SK-N-SH (cell line): ENCODE measurements around the gene MYO16.
"Not testable (repeated sequence)": the region's sequence is repeated elsewhere in the genome, so short reads cannot be mapped to it uniquely, and the experiment has no call there.

Source experiments
- EP300 ChIP-seq, 2 experiments: IDR thresholded peaks; 2 replicates each; pipeline versions ENCODE4 v1.4.0 to v1.6.1; 2012; ENCODE audit warnings: borderline replicate concordance in 1 of 2, low read depth in 1 of 2, low read length in 1 of 2
- NFIC ChIP-seq: IDR thresholded peaks from 2 replicates; pipeline ENCODE4 v1.4.0; 2012; ENCODE audit warnings: borderline replicate concordance
- SIN3A ChIP-seq: IDR thresholded peaks from 2 replicates; pipeline ENCODE4 v1.6.1; 2012; ENCODE audit warnings: low read depth, mild to moderate bottlenecking, low read length, moderate library complexity, borderline replicate concordance
- SMC3 ChIP-seq: IDR thresholded peaks from 2 replicates; pipeline ENCODE4 v1.6.1; 2012; ENCODE audit warnings: low read depth, low read length, improper control_type of control experiment
- USF2 ChIP-seq: fragments of 150-350 bp; IDR thresholded peaks from 2 replicates; pipeline ENCODE4 v1.6.1; 2017; ENCODE audit warnings: antibody characterized with exemption, low read length, low read depth, borderline replicate concordance
- TF ChIP-seq, protein P1 (sequence below): fragments of 200-600 bp; sonication (generic); IDR thresholded peaks from 2 replicates; pipeline ENCODE4 v1.6.1; 2017; ENCODE audit warnings: antibody characterized with exemption, mild to moderate bottlenecking, moderate library complexity
- TF ChIP-seq, protein P2 (sequence below): IDR thresholded peaks from 2 replicates; pipeline ENCODE4; 2012
- TF ChIP-seq, protein P3 (sequence below): IDR thresholded peaks from 2 replicates; pipeline ENCODE4 v1.4.0; 2012; ENCODE audit warnings: low read depth, borderline replicate concordance

DNA sequence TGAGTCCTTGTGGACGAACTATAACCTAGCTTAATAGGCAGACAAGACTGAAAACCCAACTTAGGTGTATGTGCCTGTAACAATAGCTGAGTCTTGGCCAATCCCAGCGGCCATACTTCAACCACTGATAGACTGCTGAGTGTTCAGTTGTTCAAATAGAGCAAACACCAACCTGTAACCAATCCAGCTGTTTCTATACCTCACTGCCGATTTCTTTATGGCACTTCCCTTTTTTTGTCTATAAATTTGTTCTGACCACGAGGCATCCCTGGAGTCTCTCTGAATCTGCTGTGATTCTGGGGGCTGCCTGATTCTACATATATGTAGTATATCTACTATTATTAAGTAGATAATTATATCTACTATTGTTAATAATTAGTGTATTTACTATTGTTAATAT lies 284.3 kb downstream of the MYO16 start:
- not testable (repeated sequence) for TF ChIP-seq NFIC; USF2; SIN3A; EP300 (IDR thresholded peaks at IDR 0.05; ENCODE audit: borderline replicate concordance in 1 of 2, low read depth in 1 of 2, low read length in 1 of 2); SMC3
- TF ChIP-seq, protein P1, sequence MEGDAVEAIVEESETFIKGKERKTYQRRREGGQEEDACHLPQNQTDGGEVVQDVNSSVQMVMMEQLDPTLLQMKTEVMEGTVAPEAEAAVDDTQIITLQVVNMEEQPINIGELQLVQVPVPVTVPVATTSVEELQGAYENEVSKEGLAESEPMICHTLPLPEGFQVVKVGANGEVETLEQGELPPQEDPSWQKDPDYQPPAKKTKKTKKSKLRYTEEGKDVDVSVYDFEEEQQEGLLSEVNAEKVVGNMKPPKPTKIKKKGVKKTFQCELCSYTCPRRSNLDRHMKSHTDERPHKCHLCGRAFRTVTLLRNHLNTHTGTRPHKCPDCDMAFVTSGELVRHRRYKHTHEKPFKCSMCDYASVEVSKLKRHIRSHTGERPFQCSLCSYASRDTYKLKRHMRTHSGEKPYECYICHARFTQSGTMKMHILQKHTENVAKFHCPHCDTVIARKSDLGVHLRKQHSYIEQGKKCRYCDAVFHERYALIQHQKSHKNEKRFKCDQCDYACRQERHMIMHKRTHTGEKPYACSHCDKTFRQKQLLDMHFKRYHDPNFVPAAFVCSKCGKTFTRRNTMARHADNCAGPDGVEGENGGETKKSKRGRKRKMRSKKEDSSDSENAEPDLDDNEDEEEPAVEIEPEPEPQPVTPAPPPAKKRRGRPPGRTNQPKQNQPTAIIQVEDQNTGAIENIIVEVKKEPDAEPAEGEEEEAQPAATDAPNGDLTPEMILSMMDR, result not testable (repeated sequence)
- TF ChIP-seq, protein P2, sequence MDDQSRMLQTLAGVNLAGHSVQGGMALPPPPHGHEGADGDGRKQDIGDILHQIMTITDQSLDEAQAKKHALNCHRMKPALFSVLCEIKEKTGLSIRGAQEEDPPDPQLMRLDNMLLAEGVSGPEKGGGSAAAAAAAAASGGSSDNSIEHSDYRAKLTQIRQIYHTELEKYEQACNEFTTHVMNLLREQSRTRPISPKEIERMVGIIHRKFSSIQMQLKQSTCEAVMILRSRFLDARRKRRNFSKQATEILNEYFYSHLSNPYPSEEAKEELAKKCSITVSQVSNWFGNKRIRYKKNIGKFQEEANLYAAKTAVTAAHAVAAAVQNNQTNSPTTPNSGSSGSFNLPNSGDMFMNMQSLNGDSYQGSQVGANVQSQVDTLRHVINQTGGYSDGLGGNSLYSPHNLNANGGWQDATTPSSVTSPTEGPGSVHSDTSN, result not testable (repeated sequence)
- TF ChIP-seq, protein P3, sequence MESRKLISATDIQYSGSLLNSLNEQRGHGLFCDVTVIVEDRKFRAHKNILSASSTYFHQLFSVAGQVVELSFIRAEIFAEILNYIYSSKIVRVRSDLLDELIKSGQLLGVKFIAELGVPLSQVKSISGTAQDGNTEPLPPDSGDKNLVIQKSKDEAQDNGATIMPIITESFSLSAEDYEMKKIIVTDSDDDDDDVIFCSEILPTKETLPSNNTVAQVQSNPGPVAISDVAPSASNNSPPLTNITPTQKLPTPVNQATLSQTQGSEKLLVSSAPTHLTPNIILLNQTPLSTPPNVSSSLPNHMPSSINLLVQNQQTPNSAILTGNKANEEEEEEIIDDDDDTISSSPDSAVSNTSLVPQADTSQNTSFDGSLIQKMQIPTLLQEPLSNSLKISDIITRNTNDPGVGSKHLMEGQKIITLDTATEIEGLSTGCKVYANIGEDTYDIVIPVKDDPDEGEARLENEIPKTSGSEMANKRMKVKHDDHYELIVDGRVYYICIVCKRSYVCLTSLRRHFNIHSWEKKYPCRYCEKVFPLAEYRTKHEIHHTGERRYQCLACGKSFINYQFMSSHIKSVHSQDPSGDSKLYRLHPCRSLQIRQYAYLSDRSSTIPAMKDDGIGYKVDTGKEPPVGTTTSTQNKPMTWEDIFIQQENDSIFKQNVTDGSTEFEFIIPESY, result not testable (repeated sequence)
